ENCODE measurements around the gene MARF1.
A peak's percentile ranks its signal among the peaks of the same experiment; 100 is the strongest.
"Not testable (repeated sequence)": the region's sequence is repeated elsewhere in the genome, so short reads cannot be mapped to it uniquely, and the experiment has no call there.

Gene MARF1

GRCh38 chr16:15598648-15599190, 44.2 kb downstream of the MARF1 start:
- DNase-seq: no peak

- no peak for DNase-seq
These were observed 44.9 kb downstream of the MARF1 start for GRCh38 chr16:15597822-15598647.

DNA sequence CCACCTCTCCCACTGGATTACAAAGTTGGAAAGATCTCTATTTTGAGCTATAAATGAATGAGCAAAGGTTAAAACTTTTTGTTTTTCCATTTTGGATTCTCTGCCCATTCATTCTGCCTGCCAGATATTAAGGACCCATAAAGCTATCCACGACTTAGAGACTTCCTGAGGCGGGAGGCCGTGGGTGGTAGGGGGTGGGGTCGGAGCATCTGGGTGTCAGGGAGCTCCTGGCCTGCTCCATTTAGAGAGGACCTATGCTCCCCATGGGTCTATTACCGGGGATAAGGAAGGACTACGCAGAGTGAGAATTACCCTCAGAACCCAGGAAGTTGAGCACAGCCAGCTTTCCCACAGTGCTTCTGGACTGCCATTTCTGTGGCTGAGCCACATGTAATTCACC, 45.8 kb downstream of the MARF1 start:
- no peak for DNase-seq

- DNase-seq: no peak
These were observed 48.1 kb downstream of the MARF1 start for GRCh38 chr16:15594711-15595320.

GRCh38 chr16:15593235-15593634, 49.7 kb downstream of the MARF1 start:
- peak; percentile 35 for DNase-seq

GRCh38 chr16:15592324-15592723, 50.6 kb downstream of the MARF1 start:
- DNase-seq: peak; percentile 9

GRCh38 chr16:15587152-15587825, 55.7 kb downstream of the MARF1 start:
- DNase-seq: no peak

DNA sequence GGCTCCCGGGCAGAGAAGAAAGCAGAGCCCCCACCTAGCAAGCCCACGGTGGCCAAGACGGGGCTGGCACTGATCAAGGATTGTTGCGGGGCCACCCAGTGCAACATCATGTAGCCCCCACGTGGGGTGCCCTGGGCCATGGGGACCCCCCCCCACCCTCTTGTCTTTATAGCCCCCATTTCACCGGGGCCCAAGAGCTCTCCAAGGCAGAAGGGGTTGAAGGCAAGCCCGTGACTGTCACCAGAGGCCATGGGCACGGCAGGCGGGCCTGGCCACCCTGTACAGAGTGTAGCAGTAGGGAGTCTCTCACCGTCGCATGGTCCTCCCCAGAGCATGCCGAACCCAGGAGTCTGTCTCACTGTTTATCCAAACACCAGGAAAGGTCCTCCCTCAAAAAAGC, 56.2 kb downstream of the MARF1 start:
- no peak for DNase-seq

GRCh38 chr16:15585956-15586355, 57.0 kb downstream of the MARF1 start:
- DNase-seq: no peak

GRCh38 chr16:15583526-15583925, 59.4 kb downstream of the MARF1 start:
- DNase-seq: no peak

DNA sequence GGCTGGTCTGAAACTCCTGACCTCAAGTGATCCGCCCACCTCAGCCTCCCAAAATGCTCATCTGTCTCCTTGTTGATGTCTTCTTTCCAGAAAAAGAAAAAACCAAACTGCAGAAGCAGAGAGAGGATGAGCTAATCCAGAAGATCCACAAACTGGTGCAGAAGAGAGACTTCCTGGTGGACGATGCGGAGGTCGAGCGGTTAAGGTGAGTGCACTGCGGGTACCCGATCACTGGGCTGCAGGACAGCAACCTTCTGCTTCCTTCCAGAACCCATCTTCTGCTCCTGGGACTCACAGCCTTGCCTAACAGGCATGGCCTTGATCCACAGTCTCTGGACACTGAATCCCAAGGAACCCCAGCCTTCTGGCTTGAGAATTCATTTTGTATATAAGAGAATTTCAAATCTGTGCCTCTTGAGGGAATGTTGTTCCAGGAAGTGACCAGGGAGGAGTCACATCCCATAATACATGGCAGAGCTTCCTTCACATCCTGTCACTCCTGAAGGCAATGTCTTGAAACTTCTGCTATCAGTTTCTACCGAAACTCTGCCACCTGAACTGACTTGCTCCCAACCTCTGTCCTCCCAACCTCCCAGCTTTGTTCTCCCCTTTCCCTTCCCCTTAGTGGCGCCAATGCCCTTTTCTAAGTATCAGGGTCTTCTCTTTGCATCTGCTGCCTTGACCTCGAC, 61.7 kb downstream of the MARF1 start:
- DNase-seq: no peak

GRCh38 chr16:15578824-15579223, 64.1 kb downstream of the MARF1 start:
- no peak for DNase-seq

GRCh38 chr16:15576960-15577958, 65.7 kb downstream of the MARF1 start:
- no peak for DNase-seq

- DNase-seq: no peak
These were observed 67.5 kb downstream of the MARF1 start for GRCh38 chr16:15575293-15576049.

DNA sequence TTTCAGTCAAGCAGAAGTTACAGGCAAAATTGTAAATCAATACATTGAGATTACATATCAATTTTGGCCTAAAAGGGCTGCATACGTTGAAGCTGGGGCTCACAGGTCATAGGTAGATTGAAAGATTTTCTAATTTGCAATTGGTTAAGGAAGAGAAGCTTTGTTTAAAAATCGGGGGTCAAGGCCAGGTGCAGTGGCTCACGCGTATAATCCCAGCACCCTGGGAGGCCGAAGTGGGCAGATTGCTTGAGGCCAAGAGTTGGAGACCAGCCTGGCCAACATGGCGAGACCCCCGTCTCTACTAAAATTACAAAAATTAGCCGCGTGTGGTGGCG, 68.4 kb downstream of the MARF1 start:
- no peak for DNase-seq

GRCh38 chr16:15573896-15574613, 68.9 kb downstream of the MARF1 start:
- not testable (repeated sequence) for DNase-seq

- no peak for DNase-seq
These were observed 69.6 kb downstream of the MARF1 start for GRCh38 chr16:15573274-15573895.

DNA sequence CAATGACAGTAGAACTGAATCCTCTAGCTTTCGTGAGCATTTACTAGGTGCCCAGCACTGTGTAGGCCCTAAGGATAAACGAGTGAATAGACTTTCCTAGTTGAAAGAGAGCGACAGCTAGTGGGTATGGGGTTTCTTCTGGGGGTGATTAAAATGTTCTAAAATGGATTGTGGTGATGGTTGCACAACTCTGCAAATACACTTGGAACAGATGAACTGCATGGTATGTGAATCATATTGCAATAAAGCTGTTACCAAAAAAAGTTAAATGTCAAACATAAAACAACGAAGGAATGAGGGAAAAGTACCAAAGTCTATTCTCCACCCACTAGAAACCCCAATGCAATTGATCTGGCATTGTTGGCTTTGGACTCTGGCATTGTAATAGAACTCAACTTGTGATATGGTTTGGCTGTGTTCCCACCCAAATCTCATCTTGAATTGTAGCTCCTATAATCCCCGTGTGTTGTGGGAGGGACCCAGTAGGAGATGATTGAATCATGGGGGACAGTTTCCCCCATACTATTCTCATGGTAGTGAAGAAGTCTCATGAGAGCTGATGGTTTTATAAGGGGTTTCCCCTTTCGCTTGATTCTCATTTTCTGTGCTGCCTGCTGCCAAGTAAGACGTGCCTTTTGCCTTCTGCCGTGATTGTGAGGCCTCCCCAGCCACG, 70.5 kb downstream of the MARF1 start:
- DNase-seq: no peak

GRCh38 chr16:15571557-15571956, 71.4 kb downstream of the MARF1 start:
- DNase-seq: no peak

Measured in CD4-positive, alpha-beta T cell treated with Interferon gamma for 1 hour (primary cell).